GM18502 (cell line): Measurements from ENCODE around the gene VIPR2.
"Not testable (repeated sequence)": the region's sequence is repeated elsewhere in the genome, so short reads cannot be mapped to it uniquely, and the experiment has no call there.

ENCODE experiments used
- ATAC-seq: cut with Tn5 transposase; IDR thresholded peaks from one replicate; pipeline ENCODE4 v1.9.1; 2021; ENCODE audit warnings: mild to moderate bottlenecking; ENCODE audit not compliant: unreplicated experiment, poor library complexity

Gene VIPR2

DNA sequence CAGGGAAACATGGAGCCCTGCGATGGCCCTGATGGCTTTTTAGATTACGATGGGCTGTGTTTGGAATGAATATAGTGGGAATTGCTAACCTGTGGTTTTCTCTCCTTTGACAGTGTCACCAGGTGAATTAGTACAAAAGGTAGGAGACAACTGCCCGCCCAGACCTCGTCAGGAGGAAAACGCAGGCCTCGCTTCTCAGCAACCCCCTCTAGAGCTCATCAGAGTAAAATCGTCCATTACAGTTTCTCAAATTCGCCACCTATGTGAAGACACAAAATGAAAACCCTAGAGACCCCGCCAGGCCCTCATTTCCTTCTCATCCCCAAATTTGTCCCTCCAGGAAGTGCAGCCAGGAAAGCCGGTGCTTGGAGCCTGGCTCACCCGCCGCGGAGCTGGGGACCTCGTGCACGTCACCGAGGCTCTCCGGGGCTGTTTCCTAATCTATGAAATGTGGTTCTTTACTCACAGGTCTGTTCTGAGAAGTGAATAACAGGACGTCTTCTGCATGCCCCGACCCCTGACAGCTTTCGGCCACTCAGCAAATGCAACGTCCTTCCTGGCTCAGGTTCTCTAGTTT, 143.7 kb downstream of the VIPR2 start:
- ATAC-seq, result no peak

DNA sequence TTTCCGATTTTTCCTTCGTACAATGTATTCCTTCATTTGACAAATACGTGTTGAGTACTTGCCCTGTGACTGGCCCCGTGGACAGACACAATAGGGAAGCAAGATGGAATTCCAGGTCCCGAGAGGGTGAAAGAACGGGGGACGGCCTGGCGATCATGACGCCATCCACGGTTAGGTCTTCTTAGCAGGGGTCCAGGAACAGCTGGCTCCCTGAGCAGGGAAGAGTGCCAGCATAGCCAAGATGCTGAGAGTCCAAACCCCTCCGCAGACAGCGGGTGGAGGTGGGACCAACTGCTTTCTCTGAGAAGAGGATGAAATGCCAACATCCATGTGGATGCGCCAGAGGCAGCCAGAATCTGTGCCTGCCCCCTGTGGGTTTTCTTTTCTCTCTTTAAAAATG, 144.6 kb downstream of the VIPR2 start:
- no peak for ATAC-seq

DNA sequence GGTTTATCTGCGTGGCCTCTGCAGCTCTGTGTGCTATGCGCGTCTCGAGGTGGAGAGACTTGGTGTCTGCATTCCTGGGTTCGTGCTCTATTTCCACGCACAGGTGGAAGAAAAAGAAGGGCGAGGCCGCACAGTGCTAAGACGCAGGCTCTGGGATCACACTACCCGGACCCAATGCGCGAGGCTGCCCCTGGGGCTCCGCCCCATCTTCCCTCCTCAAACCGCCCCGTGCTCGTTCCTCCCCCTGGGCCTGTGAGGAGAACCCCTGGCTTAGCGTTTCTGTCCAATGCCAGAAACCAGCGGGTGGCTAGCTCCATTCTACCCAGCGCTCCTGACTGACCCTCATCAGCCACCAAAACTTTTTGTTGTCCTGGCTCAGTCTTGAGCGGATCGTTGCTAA, 145.2 kb downstream of the VIPR2 start:
- no peak for ATAC-seq

DNA sequence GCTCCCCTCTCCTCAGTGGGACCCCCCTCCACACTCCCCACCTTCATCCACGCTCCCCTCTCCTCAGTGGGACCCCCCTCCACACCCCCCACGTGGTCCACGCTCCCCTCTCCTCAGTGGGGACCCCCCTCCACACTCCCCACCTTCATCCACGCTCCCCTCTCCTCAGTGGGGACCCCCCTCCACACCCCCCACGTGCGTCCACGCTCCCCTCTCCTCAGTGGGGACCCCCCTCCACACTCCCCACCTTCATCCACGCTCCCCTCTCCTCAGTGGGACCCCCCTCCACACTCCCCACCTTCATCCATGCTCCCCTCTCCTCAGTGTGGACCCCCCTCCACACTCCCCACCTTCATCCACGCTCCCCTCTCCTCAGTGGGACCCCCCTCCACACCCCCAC, 146.4 kb downstream of the VIPR2 start:
- not testable (repeated sequence) for ATAC-seq

DNA sequence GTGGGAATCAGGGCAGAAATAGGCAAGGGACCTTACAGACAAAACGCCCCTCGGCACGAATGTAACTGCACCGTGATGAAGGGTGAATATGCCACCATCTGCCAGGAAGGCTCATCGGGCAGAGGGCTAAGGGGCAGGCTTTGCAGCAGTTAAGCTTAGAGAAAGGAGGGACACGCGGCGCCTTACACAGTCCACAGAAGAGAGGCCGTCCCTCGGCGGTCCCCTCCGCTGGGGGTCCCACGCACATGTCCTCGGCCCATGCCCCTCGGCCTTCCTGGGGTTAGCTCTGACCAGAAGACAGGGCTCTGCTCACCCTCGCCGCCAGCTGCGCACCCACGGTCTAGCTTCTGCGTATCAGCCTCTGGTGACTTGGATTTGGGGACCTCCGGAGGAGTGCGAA, 147.2 kb downstream of the VIPR2 start:
- no peak for ATAC-seq

DNA sequence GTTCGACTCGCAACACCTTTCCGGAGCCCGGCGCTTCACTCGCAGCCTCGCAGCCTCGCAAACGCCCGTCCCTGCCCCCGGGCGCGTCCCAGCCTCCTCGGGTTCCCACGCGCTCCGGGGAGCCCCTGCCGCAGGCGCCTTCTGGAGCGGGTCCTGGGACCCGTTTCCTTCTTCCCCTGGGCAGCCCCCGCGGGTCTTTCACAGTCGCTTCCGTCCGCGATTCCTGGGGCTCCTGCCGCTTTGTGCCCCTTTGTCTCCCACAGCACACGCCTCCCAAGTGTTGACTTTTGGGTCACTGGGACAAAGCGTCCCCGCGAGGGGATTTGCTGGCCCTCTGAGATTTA, 147.6 kb downstream of the VIPR2 start:
- no peak for ATAC-seq

DNA sequence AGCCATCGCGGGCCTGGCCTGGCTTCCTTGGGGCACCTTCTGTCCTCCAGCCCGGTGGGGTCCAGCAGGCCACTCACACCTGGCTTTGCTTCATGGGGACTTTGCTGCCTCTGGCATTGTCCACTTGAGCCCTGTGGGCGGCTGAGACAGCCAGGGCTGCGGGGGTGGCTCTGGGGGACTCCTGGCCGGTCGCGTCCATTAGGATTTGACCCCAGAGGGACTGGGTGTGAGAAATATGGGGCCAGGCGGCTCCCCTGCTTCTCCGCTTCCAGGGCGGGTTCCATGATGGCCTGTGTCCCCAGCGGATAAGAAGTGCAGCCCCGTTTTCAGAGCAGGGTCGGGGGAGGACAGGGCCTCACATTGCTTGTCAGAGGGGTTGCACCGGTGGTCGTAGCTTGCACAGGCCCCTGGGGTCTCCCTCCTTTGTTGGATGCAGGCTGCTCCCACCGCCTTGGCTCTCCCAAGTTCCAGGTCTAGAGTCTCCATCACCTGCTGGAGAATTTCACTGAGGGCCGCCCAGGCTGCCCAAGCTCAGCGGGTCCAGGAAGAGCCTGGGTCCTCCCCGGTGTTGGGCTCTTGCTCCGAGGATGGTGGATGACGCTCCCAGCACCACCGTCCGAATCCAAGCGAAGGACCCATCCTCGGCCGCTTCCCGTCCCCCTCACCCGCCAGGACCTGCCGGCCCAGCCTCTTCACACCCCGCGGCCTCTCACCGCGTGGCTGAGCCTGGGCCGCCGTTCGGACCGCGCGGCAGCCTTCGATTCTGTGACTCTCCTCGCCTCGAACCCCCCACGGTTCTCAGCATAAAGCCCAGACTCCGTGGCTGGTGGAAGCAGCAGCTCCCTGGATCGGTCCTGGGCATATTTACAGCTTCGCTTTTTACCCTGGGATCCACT, 148.2 kb downstream of the VIPR2 start:
- ATAC-seq, result no peak

DNA sequence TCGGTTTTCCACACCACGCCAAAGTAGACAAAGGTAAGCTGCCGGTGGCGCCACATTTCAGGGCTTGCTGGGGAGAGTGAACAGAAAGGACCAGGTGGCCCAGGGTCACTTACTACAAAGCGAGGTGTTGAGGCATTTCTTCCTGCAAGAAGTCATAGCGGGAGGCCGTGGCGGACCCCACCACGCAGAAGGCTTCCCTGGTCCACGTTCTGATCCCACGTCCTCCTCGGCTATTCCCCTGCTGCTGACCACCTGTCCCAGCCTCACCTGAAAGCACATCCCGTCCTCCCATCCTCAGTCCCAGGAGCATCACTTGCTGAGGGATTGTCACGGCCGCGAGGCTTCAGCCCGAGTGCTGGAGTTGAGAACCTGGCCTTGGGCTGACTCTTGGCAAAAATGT, 149.2 kb downstream of the VIPR2 start:
- ATAC-seq, result no peak

DNA sequence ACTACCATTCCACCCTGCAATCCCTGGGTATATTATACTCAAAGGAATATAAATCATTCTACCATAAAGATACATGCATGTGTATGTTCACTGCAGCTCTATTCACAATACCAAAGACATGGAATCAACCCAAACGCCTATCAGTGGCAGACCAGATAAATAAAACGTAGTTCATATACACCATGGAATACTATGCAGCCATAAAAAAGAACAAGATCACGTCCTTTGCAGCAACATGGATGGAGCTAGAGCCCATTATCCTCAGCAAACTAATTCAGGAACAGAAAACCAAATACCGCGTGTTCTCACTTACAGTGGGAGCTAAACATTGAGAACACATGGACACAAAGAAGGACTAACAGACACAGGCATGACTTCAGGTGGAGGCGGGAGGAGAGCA, 150.0 kb downstream of the VIPR2 start:
- no peak for ATAC-seq

DNA sequence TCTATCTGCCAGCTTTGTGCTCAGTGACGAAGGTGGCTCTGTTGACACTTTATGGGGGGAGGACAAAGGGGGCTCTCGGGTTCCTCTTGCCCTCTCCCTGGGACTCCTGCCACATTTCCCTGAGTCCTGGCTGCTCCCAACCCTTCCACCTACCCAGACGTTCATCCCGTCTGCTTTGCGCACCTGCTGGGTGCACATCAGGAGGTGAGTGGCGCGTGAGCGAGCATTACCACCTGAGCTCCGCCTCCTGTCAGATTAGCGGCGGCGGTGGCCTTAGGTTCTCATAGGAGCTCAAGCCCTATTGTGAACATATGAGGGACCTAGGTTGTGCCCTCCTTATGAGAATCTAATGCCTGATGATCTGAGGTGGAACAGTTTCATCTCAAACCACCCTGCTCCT, 151.1 kb downstream of the VIPR2 start:
- no peak for ATAC-seq

DNA sequence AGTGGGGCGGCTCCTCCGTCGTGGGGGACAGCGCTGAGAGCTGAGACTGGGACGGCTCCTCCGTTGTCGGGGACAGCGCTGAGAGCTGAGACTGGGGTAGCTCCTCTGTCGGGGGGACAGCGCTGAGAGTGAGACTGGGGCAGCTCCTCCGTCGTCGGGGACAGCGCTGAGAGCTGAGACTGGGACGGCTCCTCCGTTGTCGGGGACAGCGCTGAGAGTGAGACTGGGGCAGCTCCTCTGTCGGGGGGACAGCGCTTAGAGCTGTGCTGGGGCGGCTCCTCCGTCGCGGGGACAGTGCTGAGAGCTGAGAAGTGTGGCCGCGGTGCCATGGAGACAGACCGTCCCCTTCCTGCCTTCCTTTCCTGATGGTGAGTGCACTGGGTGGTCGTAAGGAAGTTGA, 151.9 kb downstream of the VIPR2 start:
- ATAC-seq, result no peak

DNA sequence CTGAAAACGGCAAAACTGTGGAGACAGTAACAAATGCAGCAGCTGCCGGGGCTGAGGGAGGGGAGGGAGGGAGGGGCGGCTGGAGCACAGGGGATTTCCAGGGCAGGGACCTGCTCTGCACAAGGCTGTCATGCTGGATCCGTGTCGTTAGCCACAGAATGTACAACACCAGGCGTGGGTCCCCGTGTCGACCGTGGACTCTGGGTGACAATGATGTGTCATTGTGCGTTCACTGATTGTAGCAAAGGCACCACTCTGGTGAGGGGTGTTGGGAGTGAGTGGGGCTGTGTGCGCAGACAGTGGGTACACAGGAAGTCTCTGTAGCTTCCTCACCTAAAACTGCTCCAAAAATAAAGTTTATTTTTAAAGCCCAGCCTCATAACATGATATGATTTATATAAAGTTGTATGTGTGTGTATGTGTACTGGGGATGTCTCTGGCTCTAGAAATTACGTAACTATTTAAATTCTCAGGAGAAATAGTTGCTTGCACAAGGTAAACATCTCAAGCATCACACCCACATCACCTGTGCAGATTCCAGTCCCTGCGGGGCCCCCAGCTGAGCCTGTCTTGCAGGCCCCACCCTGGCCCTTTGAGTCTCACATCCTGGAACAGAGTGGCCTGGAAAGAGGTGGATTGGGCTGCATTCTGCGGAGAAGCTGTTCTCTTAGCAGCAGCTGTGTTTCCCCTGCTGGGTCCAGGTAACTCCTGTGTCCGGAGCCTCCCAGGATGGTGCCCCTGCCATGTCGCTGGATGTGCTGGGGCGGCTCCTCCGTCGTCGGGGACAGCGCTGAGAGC, 152.6 kb downstream of the VIPR2 start:
- no peak for ATAC-seq

DNA sequence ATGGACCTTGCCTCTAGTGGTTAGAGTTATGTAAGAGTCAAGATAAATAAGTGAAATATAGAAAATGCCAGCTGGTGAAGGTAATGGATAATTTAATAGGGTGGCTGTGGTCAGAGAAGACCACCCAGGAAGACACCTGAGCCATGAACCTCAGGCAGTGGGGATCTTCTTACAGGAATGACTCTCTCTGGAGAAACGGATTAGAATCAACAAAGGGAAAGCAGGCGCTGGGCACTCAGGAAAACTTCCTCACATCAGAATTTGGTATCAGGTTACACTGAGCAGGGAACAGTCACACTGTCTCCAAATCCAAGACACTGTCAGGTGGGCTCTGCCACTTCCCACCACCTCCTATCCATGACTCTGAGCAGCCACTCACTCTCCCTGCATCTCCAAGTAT, 155.7 kb downstream of the VIPR2 start:
- no peak for ATAC-seq

DNA sequence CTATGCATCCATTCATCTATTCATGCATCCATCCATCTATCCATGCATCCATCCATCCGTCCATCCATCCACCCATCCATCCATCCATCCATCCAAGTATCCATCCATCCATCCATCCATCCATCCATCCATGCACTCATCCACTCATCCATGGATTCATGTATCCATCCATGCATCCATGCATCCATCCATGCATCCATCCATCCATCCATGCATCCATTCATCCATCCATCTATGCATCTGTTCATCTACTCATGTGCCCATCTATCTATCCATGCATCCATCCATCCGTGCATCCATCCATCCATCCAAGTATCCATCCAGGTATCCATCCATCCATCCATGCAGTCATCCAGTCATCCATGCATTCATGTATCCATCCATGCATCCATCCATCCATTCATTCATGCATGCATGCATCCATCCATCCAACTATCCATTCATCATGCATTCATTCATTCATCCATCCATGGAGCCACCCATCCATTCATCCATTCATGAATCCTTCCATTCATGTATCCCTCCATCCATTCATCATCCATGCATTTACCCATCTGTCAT, 156.3 kb downstream of the VIPR2 start:
- no peak for ATAC-seq

DNA sequence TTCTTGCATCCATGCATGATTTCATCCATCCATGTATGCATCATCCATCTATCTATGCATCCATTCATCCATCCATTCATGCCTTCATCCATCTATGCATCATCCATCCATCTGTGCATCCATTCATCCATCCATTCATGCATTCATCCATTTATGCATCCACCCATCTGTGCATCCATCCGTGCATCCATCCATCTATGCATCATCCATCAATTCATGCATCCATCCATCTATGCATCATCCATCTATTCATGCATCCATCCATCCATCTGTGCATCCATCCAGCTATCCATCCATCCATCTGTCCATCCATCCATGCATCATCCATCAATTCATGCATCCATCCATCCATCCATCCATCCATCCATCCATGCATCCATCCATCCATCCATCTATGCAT, 157.0 kb downstream of the VIPR2 start:
- ATAC-seq, result no peak

DNA sequence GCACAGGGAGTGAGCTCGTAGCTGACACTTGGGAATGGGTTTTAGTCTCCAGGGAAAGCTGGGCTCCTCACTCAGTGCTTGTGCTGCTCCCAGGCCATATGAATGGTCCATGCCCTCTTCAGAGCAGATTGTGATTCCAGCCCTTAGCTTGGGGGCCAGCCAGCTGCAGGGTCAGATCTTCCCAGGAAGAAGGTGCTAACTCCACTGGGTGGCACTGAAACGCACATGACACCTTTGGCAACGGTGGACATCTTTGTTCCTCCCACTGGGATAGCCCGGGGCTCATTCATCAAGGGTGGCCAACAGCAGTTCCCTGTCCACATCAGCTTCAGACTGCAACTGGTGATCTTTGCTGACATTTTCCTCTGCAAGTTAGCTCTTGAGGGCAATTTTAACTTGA, 159.1 kb downstream of the VIPR2 start:
- no peak for ATAC-seq

DNA sequence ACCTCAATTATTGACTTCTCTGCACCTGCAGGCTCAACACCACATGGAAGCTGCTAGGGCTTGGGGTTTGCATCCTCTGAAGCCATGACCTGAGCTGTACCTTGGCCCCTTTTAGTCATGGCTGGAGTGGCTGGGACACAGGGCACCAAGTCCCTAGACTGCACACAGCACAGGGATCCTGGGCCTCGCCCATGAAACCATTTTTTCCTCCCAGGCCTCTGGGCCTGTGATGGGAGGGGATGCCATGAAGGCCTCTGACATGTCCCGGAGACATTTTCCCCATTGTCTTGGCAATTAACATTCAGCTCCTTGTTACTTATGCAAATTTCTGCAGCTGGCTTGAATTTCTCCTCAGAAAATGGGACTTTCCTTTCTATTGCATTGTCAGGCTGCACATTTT, 160.7 kb downstream of the VIPR2 start:
- not testable (repeated sequence) for ATAC-seq

DNA sequence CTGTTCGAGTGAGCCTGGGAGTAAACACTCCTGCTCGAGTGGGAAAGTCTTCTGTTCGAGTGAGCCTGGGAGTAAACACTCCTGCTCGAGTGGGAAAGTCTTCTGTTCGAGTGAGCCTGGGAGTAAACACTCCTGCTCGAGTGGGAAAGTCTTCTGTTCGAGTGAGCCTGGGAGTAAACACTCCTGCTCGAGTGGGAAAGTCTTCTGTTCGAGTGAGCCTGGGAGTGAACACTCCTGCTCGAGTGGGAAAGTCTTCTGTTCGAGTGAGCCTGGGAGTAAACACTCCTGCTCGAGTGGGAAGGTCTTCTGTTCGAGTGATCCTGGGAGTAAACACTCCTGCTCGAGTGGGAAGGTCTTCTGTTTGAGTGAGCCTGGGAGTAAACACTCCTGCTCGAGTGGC, 162.6 kb downstream of the VIPR2 start:
- ATAC-seq, result not testable (repeated sequence)

DNA sequence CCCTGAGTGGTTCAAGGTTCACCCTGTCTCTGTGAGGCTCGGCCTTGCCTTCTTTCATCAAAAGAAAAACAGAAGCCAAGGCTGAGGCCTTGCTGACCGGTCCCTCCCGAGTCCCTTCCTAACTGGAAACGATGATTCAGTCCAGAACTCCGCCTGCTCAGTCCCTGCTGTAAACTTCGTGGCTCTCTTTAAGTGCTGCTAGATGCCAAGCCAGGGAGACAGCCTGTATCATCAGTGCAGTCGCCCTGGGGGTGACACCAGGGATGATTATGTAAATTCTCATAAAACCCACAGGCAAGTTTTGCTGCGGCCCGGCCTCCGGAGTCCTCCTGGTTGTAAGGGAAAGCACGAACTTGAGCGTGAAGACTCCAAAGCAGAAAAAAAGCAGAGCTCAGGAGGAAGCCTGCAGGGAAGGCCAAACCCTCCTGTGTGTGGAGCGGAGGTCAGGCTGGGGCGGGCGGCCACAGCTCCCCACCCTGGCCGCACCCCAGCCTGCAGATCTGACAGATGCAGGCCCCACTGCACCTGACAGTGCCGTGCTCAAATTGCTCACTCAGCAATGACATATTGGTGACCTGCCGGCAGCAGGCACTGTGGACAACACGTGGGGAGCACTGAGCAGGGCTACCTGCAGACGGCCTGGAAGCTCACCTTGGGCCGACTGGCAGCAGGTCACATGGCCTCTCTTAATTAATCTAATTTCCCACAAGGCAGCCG, 164.9 kb downstream of the VIPR2 start:
- no peak for ATAC-seq

DNA sequence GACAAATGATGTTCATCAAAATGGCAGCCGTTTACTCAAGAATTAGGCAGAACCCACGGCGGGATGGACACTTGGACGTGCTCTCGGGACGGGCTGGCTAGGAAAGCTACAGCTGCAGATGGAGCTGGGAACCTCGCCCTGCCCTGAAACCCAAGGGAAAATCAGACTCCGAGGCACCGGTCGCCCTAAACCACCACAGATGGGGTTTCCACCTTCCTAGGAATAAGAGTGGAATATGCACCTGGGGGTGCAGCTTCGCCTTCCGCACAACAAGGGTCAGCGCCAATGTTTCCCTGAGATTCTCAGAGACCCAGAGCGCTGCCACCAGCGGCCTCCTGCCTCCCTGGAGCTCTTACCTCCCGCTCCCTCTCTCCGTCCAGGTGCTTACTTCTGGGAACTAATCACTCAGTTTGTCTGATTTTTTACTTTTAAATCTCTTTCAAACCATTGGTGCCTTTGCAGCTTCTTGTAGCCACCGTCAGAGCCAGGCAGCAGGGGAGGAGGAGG, 165.6 kb downstream of the VIPR2 start:
- ATAC-seq, result no peak
